IgD-negative memory B cell (primary cell): ENCODE data around the gene SLC6A9. TPM values are rescaled to one million over a fixed set of nuclear protein-coding genes. Genes with fewer than 3 reads are reported as not detected.

ENCODE experiments used
- H3K27ac Mint-ChIP-seq, 3 donors: one replicate each; pipeline ENCODE4 v1.8.0; 2020 to 2022; ENCODE audit warnings: mild to moderate bottlenecking in 3 of 3, mixed read lengths in 3 of 3, moderate library complexity in 1 of 3
- H3K27me3 Mint-ChIP-seq: one replicate; pipeline ENCODE4 v1.8.0; 2021; ENCODE audit warnings: mixed read lengths
- H3K36me3 Mint-ChIP-seq: one replicate; pipeline ENCODE4 v1.8.0; 2020; ENCODE audit warnings: mild to moderate bottlenecking, mixed read lengths
- H3K4me1 Mint-ChIP-seq, 3 donors: one replicate each; pipeline ENCODE4 v1.8.0; 2020 to 2022; ENCODE audit warnings: mixed read lengths in 3 of 3, mild to moderate bottlenecking in 1 of 3
- H3K4me3 Mint-ChIP-seq, 4 donors: one replicate each; pipeline ENCODE4 v1.8.0; 2020 to 2022; ENCODE audit warnings: mild to moderate bottlenecking in 4 of 4, mixed read lengths in 4 of 4, moderate library complexity in 3 of 4
- H3K9me3 Mint-ChIP-seq, 3 donors: one replicate each; pipeline ENCODE4 v1.8.0; 2020 to 2021; ENCODE audit warnings: mixed read lengths in 3 of 3, mild to moderate bottlenecking in 1 of 3
- polyA plus RNA-seq: library from polyadenylated mRNA; unstranded; fragments of 300-500 nt; fragmentation: Illumina TruSeq; gene quantifications from one replicate; pipeline ENCODE4 v1.2.3, GENCODE V29; 2021

The SLC6A9 gene
- polyA plus RNA-seq, 1 donor from 2014 or later = 0.19 TPM

DNA sequence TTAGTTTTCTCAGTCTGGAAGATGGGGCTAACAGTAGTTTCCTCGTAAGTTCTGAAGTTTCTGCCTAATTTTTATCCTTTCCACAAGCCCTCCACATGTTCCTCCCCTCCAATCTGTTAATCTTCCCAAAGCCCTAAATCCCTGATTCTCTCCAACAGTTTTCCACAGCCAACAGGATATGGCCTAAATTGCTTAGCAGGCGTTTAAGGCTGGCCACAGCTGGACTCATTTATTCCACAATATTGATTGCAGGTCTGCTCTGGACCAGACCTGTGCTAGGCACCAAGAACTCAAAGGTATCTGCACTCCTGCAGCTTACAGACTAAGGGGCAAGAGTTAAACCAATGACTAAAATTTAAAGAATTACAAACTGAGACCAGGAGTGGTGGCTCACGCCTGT, 3.9 kb downstream of the SLC6A9 start:
- H3K9me3 Mint-ChIP-seq = no peaks in the 10 kb centered on the region
- H3K27ac Mint-ChIP-seq = no peak overlapping the region
- peaks cover 27 to 31% (median 27%) of the 10 kb centered on the region in 3 donors for H3K4me1 Mint-ChIP-seq
- no peaks in the 10 kb centered on the region for H3K36me3 Mint-ChIP-seq
- H3K4me3 Mint-ChIP-seq = peak overlapping the region in 2 of 4 donors; percentile 21 to 92
- no peaks in the 10 kb centered on the region for H3K27me3 Mint-ChIP-seq

DNA sequence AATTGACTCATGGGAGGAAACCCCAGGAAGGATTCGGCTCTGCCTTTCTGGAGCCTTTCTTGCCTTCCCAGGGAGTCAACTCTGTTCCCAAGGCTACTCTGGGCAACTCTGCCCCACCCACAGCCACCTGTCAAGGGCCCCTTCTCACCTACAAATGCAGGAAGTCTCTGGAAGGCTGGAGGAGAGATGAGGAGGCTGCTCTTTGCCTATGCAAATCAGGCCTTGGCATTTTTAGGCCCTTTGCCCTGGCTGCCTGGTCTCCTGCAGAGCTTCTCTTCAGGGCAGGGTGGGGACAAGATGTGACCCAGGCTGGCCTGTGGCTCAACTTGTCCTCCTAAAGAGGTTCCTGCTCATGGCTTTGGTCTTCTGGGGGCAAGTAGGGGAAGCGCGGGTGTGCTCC, 5.4 kb downstream of the SLC6A9 start:
- H3K4me3 Mint-ChIP-seq = peak overlapping the region; percentile 41 to 87 (median 74)
- no peaks in the 10 kb centered on the region for H3K27me3 Mint-ChIP-seq
- peaks cover 27 to 31% (median 27%) of the 10 kb centered on the region in 3 donors for H3K4me1 Mint-ChIP-seq
- no peaks in the 10 kb centered on the region for H3K9me3 Mint-ChIP-seq
- H3K36me3 Mint-ChIP-seq = no peaks in the 10 kb centered on the region
- peak overlapping the region; percentile 36 to 91 (median 77) for H3K27ac Mint-ChIP-seq

DNA sequence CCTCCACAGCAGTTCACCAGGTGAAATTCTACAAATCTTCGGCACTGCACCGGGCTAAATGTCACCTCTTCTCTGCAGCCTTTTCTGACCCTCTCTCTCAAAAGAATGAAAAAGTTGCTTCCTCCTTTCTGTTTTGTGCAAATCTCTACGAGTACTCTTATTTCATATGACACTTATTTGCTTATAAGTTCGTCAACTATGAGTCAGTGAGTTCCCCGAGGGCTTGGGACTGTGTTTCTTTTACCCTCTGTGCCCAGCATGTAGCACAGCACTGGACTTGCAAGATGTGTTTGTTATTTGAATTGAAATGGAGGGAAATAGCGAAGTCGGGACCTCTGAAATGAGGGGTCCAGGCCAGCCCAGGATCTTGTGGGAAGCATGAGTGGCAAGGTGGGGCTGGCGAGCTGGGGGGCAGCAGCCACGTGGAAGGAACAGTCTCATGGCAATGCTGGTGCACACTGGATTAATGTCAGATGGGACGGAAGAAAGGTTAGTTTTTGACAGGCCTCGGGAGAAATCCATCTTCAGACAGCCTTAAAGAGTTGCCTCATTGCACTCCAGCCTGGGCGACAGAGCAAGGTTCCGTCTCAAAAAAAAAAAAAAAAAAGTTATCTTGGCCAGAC, 6.2 kb downstream of the SLC6A9 start:
- peak overlapping the region in 3 of 4 donors; percentile 58 to 87 (median 83) for H3K4me3 Mint-ChIP-seq
- H3K27me3 Mint-ChIP-seq = no peaks in the 10 kb centered on the region
- no peaks in the 10 kb centered on the region for H3K36me3 Mint-ChIP-seq
- no peaks in the 10 kb centered on the region for H3K9me3 Mint-ChIP-seq
- H3K27ac Mint-ChIP-seq = peak overlapping the region; percentile 1 to 65 (median 44)
- peaks cover 27 to 31% (median 27%) of the 10 kb centered on the region in 3 donors for H3K4me1 Mint-ChIP-seq

DNA sequence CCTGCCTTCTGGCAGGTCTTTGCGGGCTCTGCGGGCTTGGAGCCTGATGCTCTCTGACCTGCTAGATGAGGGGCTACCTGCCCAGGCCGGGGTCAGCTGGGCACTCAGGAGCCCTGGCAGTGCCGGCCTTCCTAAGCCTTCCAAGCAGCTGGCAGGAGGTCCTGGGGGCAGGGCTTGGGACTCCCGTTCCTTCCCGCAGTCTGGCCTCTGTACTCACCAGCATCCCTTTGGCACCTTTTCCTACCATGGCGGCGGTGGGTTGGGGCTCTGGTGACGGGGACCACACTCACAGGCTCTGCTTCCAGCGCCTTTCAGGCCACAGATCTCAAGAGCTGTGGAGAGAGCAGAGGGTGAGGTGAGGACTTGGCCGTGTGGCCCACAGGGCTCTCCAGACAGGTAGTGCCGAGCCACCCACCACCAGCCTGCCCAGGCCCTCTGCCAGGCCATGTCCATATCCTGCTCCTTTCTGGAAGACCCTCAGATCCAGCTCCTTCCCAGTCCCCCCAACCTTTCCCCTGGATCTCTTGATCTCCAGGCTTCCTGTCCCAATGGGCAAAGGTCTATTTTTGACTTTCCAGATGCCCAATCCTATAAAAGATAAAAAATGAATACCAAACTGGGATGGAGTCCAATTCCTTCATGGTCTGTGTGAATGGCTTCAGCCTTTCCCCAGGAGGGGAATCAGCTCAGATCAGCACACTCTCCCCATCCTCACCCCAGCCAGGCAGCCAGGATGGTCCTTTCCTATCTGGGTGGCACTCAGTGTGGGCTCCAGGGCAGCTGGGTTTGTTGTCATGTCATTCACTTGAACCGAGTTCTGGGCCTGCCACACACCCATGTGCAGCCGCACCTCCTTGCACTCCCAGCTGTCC, 7.0 kb downstream of the SLC6A9 start:
- H3K27ac Mint-ChIP-seq = peak overlapping the region; percentile 1 to 65 (median 44)
- H3K27me3 Mint-ChIP-seq = no peaks in the 10 kb centered on the region
- H3K4me3 Mint-ChIP-seq = peak overlapping the region in 3 of 4 donors; percentile 13 to 83 (median 58)

DNA sequence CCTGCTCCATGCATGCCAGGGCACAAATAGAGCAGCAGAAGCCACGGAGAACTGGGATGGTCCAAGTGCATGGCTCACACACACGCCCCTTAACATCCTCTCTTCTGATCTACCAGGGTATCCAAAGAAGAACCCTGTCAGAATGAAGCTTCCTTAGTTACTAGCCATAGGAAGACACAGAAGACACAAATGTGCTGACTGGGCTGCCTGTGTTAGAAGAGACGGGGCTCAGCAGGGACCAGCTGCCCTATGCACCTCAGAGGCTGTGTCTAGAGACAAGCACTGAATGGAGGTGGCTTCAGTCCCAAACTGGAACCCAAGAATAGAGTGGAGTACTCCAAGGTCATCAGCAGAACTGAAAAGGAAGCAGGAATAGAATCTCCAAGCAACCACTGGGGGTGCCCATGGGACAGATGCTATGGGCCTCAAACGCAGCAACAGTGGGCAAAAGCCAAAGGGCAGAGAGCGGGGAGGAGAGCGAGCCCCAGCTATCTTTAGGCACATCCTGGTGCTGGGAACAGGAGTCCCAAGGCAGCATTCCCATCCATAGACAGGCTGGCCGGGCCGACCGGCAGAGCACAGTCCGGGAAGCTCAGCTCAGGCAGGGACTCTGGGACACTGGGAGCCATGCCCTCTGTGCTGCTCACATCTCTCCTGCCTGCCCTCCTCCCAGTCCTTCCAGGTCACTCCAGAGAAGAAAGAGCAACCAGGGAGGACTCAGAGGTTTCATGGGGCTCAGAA, 9.5 kb downstream of the SLC6A9 start:
- Mint-ChIP-seq H3K9me3 (no peaks in the 10 kb centered on the region), H3K27me3 (no peaks in the 10 kb centered on the region), H3K27ac (peak overlapping the region in 1 of 3 donors; percentile 78), H3K4me1 (peaks cover 14 to 15% (median 14%) of the 10 kb centered on the region in 3 donors), H3K4me3 (peak overlapping the region in 1 of 4 donors; percentile 63), H3K36me3 (no peaks in the 10 kb centered on the region)

More for the DNA sequence above, 7.0 kb downstream of the SLC6A9 start:
- Mint-ChIP-seq H3K9me3 (no peaks in the 10 kb centered on the region), H3K36me3 (no peaks in the 10 kb centered on the region), H3K4me1 (peaks cover 22 to 23% (median 23%) of the 10 kb centered on the region in 3 donors)

DNA sequence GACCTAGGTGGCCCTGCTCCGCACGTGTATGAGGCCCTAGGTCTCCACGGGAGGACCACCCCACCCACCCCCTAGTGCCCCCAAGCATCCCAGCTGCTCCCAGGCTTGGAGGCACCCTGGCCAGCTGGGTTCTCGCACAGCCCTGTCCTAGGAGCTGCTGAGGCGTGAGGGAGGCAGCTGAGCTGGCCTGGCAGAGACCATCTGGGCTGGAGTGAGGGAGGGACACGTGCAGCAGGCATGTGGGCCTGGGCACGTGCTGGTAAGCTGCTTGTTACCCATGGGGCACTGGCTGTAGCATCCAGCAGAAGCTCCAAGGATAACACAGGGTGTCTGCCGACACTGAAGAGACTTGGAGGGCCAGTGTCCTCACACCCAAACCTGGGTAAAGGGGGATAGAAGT, 10.1 kb downstream of the SLC6A9 start:
- no peak overlapping the region for H3K4me3 Mint-ChIP-seq
- H3K27ac Mint-ChIP-seq = no peak overlapping the region
- peaks cover 12 to 15% (median 13%) of the 10 kb centered on the region in 3 donors for H3K4me1 Mint-ChIP-seq
- no peaks in the 10 kb centered on the region for H3K27me3 Mint-ChIP-seq
- H3K9me3 Mint-ChIP-seq = no peaks in the 10 kb centered on the region
- no peaks in the 10 kb centered on the region for H3K36me3 Mint-ChIP-seq

DNA sequence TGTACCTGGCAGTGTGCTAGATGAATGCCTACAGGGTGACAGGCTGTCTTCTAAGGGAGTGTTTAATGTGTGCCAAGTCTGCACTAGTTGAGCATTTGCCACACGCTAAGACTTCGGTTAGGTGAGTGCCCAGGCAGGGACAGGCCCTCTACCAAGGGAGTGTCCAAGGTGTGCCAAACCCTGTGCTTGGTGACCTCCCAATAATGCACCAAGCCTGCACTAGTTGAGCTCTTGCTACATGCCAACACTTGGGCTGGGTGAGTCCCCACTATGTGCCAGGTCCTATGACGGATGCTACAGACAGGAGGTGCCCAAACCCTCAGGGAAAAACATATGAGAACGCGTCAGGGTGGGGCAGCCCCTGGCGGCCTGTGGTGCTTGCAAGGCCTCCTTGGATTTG, 10.8 kb downstream of the SLC6A9 start:
- H3K9me3 Mint-ChIP-seq = no peaks in the 10 kb centered on the region
- H3K4me3 Mint-ChIP-seq = no peak overlapping the region
- H3K27ac Mint-ChIP-seq = no peak overlapping the region

DNA sequence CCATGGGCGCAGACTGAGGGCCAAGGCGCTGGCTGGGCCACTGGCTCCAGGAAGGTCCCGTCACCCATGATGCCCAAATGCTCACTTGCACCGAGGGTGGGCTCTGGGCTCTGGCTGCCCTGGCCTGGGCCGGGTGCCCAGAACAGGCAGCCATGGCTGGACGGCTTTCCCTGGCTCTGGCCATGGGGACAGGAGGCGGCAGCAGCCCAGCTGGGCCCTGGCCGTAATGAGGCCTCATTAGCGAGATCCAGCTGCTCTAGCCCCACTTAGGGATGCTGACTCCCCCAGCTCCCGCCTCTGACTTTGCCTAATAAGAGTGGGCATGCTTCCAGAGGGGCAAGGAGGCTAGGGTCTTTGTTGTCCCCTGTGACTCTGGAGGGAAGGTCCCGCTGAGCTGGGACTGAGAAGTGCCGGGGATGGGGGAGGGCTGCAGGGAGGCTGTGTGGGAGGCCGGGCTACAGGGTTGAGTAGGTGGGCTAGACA, 11.8 kb downstream of the SLC6A9 start:
- H3K27ac Mint-ChIP-seq = no peak overlapping the region
- H3K36me3 Mint-ChIP-seq = no peaks in the 10 kb centered on the region
- H3K4me3 Mint-ChIP-seq = no peak overlapping the region
- H3K9me3 Mint-ChIP-seq = no peaks in the 10 kb centered on the region
- H3K4me1 Mint-ChIP-seq = peaks cover 0 to 1% (median under 1%) of the 10 kb centered on the region in 3 donors
- no peaks in the 10 kb centered on the region for H3K27me3 Mint-ChIP-seq

More for the DNA sequence above, 10.8 kb downstream of the SLC6A9 start:
- Mint-ChIP-seq H3K27me3 (no peaks in the 10 kb centered on the region), H3K4me1 (peaks cover 5 to 9% (median 7%) of the 10 kb centered on the region in 3 donors), H3K36me3 (no peaks in the 10 kb centered on the region)

DNA sequence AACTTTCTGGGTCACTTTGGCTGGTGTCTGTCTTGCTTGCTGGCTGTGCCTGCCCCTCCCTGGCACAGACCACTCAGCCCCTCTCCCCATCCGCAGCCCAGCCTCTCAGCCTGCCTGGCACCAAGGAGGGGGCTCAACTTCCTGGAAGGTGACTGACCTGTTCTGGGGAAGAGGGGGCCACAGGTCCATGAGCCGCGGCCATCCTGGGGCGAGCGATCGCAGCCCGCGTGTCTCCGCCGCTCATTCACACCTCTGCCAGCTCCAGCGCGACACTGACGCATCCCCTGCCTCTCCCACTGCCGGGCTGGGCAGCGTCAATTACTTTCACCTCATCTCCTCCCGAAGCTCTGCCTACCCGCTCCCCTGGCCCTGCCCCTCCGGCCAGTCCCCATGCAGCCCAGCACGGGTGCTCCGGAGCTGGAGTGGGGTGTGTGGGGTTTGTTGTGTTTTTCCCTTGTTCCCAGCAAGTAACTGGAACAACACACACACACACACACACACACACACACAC, 14.3 kb downstream of the SLC6A9 start:
- no peak overlapping the region for H3K27ac Mint-ChIP-seq
- H3K27me3 Mint-ChIP-seq = no peaks in the 10 kb centered on the region
- no peaks in the 10 kb centered on the region for H3K36me3 Mint-ChIP-seq
- H3K9me3 Mint-ChIP-seq = no peaks in the 10 kb centered on the region
- no peak overlapping the region for H3K4me3 Mint-ChIP-seq
- H3K4me1 Mint-ChIP-seq = no peaks in the 10 kb centered on the region

DNA sequence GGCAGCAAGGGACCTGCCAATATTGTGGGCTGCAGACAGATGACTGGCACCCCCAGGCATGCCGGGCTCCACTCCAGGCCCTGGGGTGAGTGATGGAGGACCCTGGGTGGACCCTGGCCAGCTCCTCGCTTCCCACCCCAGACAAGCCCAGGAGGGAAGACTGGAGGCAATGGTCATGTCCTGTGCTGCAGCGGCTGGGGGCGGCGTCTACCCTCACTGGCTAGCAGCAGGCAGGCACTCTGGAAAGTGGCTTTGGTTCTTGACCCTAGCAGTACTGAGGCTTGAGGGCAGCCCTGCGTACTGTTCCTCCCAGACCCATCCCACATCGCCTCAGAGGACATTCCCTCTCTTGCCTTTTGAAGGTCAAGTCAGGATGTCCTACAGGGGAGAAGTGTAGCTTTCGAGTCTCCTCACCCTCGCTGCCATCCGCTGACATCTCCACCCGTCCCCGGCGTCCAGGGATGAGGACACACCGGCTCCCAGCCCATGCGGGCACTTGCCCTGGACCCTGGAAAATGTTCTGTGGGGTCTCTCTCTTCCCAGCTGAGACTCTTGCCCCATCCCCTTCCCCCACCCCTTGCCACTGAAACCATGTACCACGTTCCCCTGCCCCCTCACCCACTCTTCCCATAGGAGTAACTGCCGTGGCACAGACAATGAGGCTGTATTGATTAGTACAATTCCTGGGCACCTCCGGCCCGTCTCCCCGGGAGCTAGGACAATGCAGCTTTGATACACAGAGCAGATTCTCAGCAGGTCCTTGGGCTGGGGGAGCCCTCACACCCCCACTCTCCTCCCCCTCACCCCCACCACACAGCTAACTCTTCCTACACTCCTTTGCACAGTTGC, 15.0 kb downstream of the SLC6A9 start:
- H3K4me1 Mint-ChIP-seq = no peaks in the 10 kb centered on the region
- no peaks in the 10 kb centered on the region for H3K36me3 Mint-ChIP-seq
- no peak overlapping the region for H3K4me3 Mint-ChIP-seq
- H3K27ac Mint-ChIP-seq = no peak overlapping the region
- H3K27me3 Mint-ChIP-seq = no peaks in the 10 kb centered on the region
- H3K9me3 Mint-ChIP-seq = no peaks in the 10 kb centered on the region

DNA sequence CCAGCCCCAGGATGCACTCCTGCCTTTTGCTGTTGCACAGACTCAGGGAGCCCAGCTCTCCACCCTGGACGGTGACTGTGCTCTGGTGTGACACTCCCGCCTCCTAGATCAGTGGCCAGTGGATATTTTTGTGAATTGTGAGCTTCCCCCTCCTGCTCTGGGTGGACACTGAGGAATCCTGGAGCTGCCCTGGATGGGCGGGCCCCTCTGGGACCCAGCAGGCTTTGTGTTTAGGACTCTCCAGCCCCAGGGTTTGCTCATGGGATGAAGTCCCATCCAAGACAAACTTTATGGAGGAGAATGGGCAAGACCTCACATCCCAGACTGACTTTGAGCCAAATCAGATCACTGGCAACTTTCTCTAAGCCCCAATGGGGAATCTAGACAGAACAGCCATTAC, 16.1 kb downstream of the SLC6A9 start:
- no peaks in the 10 kb centered on the region for H3K36me3 Mint-ChIP-seq
- no peaks in the 10 kb centered on the region for H3K9me3 Mint-ChIP-seq
- H3K4me3 Mint-ChIP-seq = no peak overlapping the region
- H3K4me1 Mint-ChIP-seq = no peaks in the 10 kb centered on the region
- no peak overlapping the region for H3K27ac Mint-ChIP-seq
- no peaks in the 10 kb centered on the region for H3K27me3 Mint-ChIP-seq

DNA sequence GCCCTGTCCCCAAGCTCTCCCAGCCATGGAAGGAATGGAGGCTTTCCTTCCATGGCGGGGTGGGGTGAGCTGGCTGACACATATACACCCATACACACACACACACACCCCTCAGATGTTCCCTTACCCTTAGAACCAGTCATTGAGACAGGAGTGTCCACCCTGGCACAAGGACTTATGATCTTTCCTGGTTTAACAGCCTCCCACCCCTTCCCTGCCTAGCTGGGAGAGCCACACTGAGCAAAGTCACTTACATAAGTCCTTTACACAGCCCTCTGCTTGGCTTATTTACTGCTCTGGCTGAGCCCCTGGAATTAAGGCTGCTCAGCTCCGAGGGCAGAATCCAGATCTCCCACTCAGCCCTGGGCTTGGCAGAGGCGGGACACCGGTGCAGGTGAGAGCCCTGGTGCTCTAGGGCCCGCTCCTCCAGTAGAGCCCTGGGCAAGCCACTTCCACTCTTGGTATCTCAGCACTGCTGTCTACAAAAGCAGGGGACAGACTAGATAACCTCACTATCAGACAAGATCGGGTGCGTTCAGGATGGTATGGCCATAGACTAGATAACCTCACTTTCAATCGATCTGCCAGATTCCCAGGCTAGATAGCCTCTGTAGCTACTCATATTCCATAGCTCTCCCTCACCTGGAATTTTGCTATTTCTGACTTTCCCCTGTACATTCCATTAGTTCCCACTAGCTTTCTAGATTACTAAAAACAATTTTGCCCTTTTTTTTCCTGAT, 16.7 kb downstream of the SLC6A9 start:
- Mint-ChIP-seq H3K4me1 (no peaks in the 10 kb centered on the region), H3K4me3 (no peak overlapping the region), H3K36me3 (no peaks in the 10 kb centered on the region), H3K27me3 (no peaks in the 10 kb centered on the region), H3K27ac (no peak overlapping the region), H3K9me3 (no peaks in the 10 kb centered on the region)

DNA sequence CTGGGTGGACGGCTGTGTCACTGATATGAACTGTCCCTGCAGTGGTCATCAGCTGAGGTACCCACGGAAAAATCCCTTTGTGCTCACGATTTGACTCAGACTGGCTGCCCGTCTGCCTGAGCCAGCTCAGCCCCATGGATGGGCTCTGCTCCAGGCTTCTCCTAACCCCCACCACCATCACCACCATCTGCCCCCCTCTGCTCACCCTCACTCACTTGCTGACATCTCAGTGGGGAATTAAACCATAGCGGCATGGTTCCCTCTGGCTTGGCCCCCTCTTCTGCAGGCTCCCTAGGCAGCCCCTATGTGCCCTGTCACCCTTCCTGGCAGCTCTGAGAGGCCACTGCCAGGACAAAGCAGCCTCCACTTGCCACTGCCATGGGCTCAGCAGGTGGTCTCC, 17.3 kb downstream of the SLC6A9 start:
- no peak overlapping the region for H3K4me3 Mint-ChIP-seq
- no peaks in the 10 kb centered on the region for H3K9me3 Mint-ChIP-seq
- H3K27ac Mint-ChIP-seq = no peak overlapping the region
- no peaks in the 10 kb centered on the region for H3K4me1 Mint-ChIP-seq
- no peaks in the 10 kb centered on the region for H3K27me3 Mint-ChIP-seq
- H3K36me3 Mint-ChIP-seq = no peaks in the 10 kb centered on the region
